Keratinocyte (primary cell): Measurements from ENCODE around the gene MRTFA. TPM values are rescaled to one million over a fixed set of nuclear protein-coding genes. Genes with fewer than 3 reads are reported as not detected.

Source experiments
- DNase-seq: peaks from one replicate; pipeline ENCODE4 v3.0.0-alpha.2; 2011; ENCODE audit warnings: low read depth, missing footprints, low spot score
- FAIRE-seq: peaks from 2 replicates; lab custom pipeline; 2011; peaks lifted over from hg19 to GRCh38; lab: Jason Lieb, UNC
- H2AFZ ChIP-seq: 2 replicates; pipeline ENCODE4 v1.6.0; 2012; ENCODE audit warnings: low read length, control low read depth, inconsistent platforms; ENCODE audit not compliant: control insufficient read depth
- H3K27ac ChIP-seq: 2 replicates; pipeline ENCODE4 v1.5.1; 2011; ENCODE audit warnings: low read length; ENCODE audit not compliant: control insufficient read depth, insufficient read depth
- H3K27me3 ChIP-seq: 3 replicates; pipeline ENCODE4 v1.6.0; 2011; ENCODE audit warnings: low read length; ENCODE audit not compliant: control insufficient read depth, insufficient read depth; ENCODE audit errors: extremely low read depth
- H3K36me3 ChIP-seq, 2 experiments: 2 replicates in 1 of 2; 3 replicates in 1 of 2; pipeline ENCODE4 v1.5.1; 2011; ENCODE audit warnings: low read length in 2 of 2, mild to moderate bottlenecking in 1 of 2; ENCODE audit not compliant: control insufficient read depth in 2 of 2, insufficient read depth in 2 of 2; ENCODE audit errors: extremely low read depth in 1 of 2
- H3K4me1 ChIP-seq: 3 replicates; pipeline ENCODE4 v1.5.1; 2011; ENCODE audit warnings: low read length; ENCODE audit not compliant: control insufficient read depth, insufficient read depth; ENCODE audit errors: extremely low read depth
- H3K4me2 ChIP-seq: 3 replicates; pipeline ENCODE4 v1.6.0; 2011; ENCODE audit warnings: low read depth, low read length; ENCODE audit not compliant: control insufficient read depth, insufficient read depth; ENCODE audit errors: extremely low read depth
- H3K4me3 ChIP-seq, 3 experiments: fragments of 200-600 bp in 1 of 3; sonication (generic) in 1 of 3; 2 replicates in 2 of 3; 3 replicates in 1 of 3; pipeline ENCODE4 v1.5.1; 2011 to 2016; ENCODE audit warnings: low read length in 3 of 3, mild to moderate bottlenecking in 3 of 3, control low read depth in 2 of 3, inconsistent platforms in 1 of 3, low read depth in 1 of 3, mixed read lengths in 1 of 3, mixed run types in 1 of 3, moderate library complexity in 1 of 3; ENCODE audit not compliant: control insufficient read depth in 2 of 3, insufficient read depth in 2 of 3; ENCODE audit errors: extremely low read depth in 1 of 3
- H3K79me2 ChIP-seq: 2 replicates; pipeline ENCODE4 v1.6.0; 2012; ENCODE audit warnings: low read length; ENCODE audit not compliant: control insufficient read depth, insufficient read depth
- H3K9ac ChIP-seq: 3 replicates; pipeline ENCODE4 v1.6.0; 2011; ENCODE audit warnings: low read length; ENCODE audit not compliant: control insufficient read depth, insufficient read depth; ENCODE audit errors: extremely low read depth
- H3K9me1 ChIP-seq: 3 replicates; pipeline ENCODE4 v1.6.0; 2011; ENCODE audit warnings: low read length; ENCODE audit not compliant: control insufficient read depth, insufficient read depth; ENCODE audit errors: extremely low read depth
- H3K9me3 ChIP-seq: 2 replicates; pipeline ENCODE4 v1.5.1; 2012; ENCODE audit warnings: low read depth, low read length; ENCODE audit not compliant: control insufficient read depth
- H4K20me1 ChIP-seq: 3 replicates; pipeline ENCODE4 v1.6.0; 2011; ENCODE audit warnings: low read length; ENCODE audit not compliant: control insufficient read depth, insufficient read depth; ENCODE audit errors: extremely low read depth
- CTCF ChIP-seq, 3 experiments: IDR thresholded peaks in 1 of 3; conservative IDR thresholded peaks in 1 of 3; optimal IDR thresholded peaks in 1 of 3; 2 replicates in 2 of 3; 3 replicates in 1 of 3; pipeline versions ENCODE3 to v1.5.1; 2011; ENCODE audit warnings: low read length in 3 of 3, mild to moderate bottlenecking in 3 of 3, moderate library complexity in 2 of 3, control low read depth in 1 of 3, inconsistent platforms in 1 of 3; ENCODE audit not compliant: insufficient read depth in 2 of 3; ENCODE audit errors: extremely low read depth in 1 of 3
- EZH2 ChIP-seq: IDR thresholded peaks from one replicate; pipeline ENCODE4 v1.6.1; 2012; ENCODE audit warnings: inconsistent platforms, mild to moderate bottlenecking, low read length, moderate library complexity
- dilution Hi-C: fragments of 300-500 bp; cut with MboI; formaldehyde crosslinking; loops from one replicate; pipeline ENCODE4 v1.7.0; 2020; ENCODE audit warnings: low sequenced_read_pairs; ENCODE audit not compliant: extremely low pct_ligation_motif_present
- polyA plus RNA-seq, 5 experiments: library from polyadenylated mRNA; depleted of rRNA in 3 of 5; stranded (reverse) in 3 of 5; stranded (forward) in 1 of 5; unstranded in 1 of 5; fragments of >200 nt; gene quantifications; 1 replicate in 1 of 5; 2 replicates in 3 of 5; 3 replicates in 1 of 5; pipeline versions ENCODE4 v1.2.1 to v1.2.3, GENCODE V29; 2011 to 2012; ENCODE audit warnings: missing spikeins in 2 of 5, low read depth in 1 of 5, low replicate concordance in 1 of 5

Gene MRTFA
- polyA plus RNA-seq, 1 donor (not counting 4 experiments of a cell fraction or from before 2014, with no cell fraction given), result 6.5 TPM

DNA sequence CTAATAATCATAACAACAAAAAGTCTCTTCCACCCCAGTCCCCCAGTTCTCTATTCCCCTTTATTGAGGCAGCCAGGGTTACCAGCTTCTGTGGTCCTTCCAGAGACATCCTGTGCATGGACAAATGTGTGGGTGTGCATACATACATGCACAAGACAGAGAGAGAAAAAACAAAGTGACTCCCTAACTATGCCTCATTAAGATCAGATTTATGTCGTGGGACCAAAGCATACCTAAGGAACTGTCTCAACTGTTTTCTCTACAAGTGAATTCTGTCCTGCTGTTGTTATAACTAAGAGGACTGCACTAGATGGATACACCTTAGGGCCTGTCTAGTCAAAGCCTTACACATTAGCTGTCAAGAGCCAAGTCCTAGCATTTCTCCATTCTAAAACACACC lies 106.7 kb downstream of the MRTFA start:
- no peak for FAIRE-seq
- H3K9ac ChIP-seq, result no peak overlapping the region
- H3K79me2 ChIP-seq, result peaks cover 63% of the 10 kb centered on the region
- no peak overlapping the region for H3K27ac ChIP-seq
- dilution Hi-C loops, result loop anchor here (25.0 kb wide), 1 partner anchor 107 kb away; the partner anchor contains the start of gene MRTFA
- no peaks in the 10 kb centered on the region for H3K9me1 ChIP-seq
- no peak for DNase-seq
- H4K20me1 ChIP-seq, result no peaks in the 10 kb centered on the region
- no peak overlapping the region for H2AFZ ChIP-seq
- no peaks in the 10 kb centered on the region for H3K9me3 ChIP-seq
- no peak for TF ChIP-seq CTCF (optimal IDR thresholded peaks at IDR 0.05 in 1 of 3, IDR thresholded peaks at IDR 0.05 in 1 of 3, conservative IDR thresholded peaks at IDR 0.05 in 1 of 3; ENCODE audit: extremely low read depth in 1 of 3, insufficient read depth in 2 of 3, low read length in 3 of 3)
- TF ChIP-seq EZH2, result no peak
- H3K36me3 ChIP-seq, result peaks cover 0 to 8% of the 10 kb centered on the region in 2 experiments
- H3K4me2 ChIP-seq, result no peak overlapping the region
- H3K4me3 ChIP-seq, result no peak overlapping the region
- H3K4me1 ChIP-seq, result peaks cover 44% of the 10 kb centered on the region
- H3K27me3 ChIP-seq, result no peaks in the 10 kb centered on the region

DNA sequence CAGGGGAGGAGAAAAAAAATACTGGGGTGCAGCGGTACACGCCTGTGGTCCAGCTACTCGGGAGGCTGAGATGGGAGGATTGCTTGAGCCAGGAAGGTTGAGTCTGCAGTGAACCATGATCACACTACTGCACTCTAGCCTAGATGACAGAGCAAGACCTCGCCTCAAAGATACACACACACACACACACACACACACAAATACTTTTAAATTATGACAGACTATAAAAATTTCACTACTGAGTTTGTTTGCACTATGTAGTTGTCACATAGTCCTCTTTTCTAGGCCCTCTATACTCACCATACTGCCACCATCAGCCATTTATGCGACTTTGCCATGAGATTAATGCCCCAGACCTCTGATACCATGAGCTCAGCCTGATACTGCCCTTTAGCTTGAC lies 109.6 kb downstream of the MRTFA start:
- FAIRE-seq (no peak), DNase-seq (no peak)
- no peak overlapping the region for H3K4me2 ChIP-seq
- H2AFZ ChIP-seq, result no peak overlapping the region
- H4K20me1 ChIP-seq, result no peaks in the 10 kb centered on the region
- H3K9ac ChIP-seq, result no peak overlapping the region
- dilution Hi-C loops, result loop anchor here (25.0 kb wide), 1 partner anchor 110 kb away; the partner anchor contains the start of gene MRTFA
- no peaks in the 10 kb centered on the region for H3K9me1 ChIP-seq
- no peak overlapping the region for H3K4me3 ChIP-seq
- H3K9me3 ChIP-seq, result no peaks in the 10 kb centered on the region
- TF ChIP-seq CTCF (optimal IDR thresholded peaks at IDR 0.05 in 1 of 3, IDR thresholded peaks at IDR 0.05 in 1 of 3, conservative IDR thresholded peaks at IDR 0.05 in 1 of 3; ENCODE audit: extremely low read depth in 1 of 3, insufficient read depth in 2 of 3, low read length in 3 of 3) (no peak), EZH2 (no peak)
- H3K27ac ChIP-seq, result no peak overlapping the region
- H3K4me1 ChIP-seq, result peaks cover 19% of the 10 kb centered on the region
- H3K27me3 ChIP-seq, result no peaks in the 10 kb centered on the region
- peaks cover 5 to 11% of the 10 kb centered on the region in 2 experiments for H3K36me3 ChIP-seq
- H3K79me2 ChIP-seq, result peaks cover 69% of the 10 kb centered on the region
